ENCODE measurements around the gene CD3D. TPM values are rescaled to one million over a fixed set of nuclear protein-coding genes. Genes with fewer than 3 reads are reported as not detected.

CD3D gene
- total RNA-seq, 1 experiment from 2014 or later: not detected

DNA sequence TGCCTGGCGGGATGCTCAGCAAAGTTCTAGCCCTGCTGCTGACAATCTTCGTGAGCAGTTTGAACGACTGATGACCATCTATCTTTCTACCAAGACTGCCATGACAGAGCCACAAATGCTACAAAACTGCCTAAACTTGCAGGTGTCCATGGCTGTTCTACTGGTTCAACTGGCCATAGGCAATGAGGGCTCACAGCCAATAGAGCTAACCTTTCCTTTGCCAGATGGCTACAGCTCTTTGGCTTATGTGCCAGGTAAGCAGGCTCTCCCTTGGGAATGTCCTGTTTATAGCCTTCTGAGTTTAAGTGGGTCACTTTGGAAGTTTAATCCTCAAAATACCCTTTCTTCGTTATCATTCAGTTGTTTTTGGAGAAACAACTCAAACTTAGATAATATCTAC is 37.0 kb upstream of the CD3D start:
- CTCF ChIA-PET: no interaction called here
- Mint-ChIP-seq H3K4me1 (ENCODE audit: low read depth, unreplicated experiment) (no peaks in the 10 kb centered on the region), H3K36me3 (ENCODE audit: insufficient read depth, unreplicated experiment) (peaks cover 12% of the 10 kb centered on the region), H3K27ac (ENCODE audit: unreplicated experiment) (no peak overlapping the region), H3K4me3 (ENCODE audit: low read depth, unreplicated experiment) (no peak overlapping the region), H3K9me3 (ENCODE audit: low read depth, unreplicated experiment) (no peaks in the 10 kb centered on the region), H3K27me3 (ENCODE audit: unreplicated experiment) (no peaks in the 10 kb centered on the region)
- TF ChIP-seq, protein P1, sequence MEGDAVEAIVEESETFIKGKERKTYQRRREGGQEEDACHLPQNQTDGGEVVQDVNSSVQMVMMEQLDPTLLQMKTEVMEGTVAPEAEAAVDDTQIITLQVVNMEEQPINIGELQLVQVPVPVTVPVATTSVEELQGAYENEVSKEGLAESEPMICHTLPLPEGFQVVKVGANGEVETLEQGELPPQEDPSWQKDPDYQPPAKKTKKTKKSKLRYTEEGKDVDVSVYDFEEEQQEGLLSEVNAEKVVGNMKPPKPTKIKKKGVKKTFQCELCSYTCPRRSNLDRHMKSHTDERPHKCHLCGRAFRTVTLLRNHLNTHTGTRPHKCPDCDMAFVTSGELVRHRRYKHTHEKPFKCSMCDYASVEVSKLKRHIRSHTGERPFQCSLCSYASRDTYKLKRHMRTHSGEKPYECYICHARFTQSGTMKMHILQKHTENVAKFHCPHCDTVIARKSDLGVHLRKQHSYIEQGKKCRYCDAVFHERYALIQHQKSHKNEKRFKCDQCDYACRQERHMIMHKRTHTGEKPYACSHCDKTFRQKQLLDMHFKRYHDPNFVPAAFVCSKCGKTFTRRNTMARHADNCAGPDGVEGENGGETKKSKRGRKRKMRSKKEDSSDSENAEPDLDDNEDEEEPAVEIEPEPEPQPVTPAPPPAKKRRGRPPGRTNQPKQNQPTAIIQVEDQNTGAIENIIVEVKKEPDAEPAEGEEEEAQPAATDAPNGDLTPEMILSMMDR (IDR thresholded peaks at IDR 0.05; ENCODE audit: unreplicated experiment): no peak
- intact Hi-C loops (cut with micrococcal nuclease; ENCODE audit: unreplicated experiment): no loop called here
- no TSS peak for BruUV-seq (replicated peaks)
- DNase-seq: no peak

DNA sequence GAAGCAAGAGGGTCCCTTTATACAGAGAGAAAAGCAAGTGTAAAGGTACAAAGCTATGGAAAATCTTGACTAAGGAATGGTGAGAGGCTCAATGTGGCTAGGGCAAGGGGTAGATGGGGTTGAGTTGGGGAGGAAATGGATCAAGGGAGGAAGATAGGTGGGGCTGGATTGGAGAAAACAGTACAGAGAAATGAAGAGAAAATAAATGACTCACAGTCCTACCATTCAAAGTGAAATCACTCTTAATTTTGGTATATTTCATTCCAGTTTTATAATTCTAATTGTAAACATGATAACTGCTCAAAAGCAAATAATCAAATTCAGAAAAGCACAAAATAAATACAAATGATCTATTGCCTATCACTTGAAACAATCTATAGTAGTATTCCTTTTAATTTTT is 33.5 kb upstream of the CD3D start:
- CTCF ChIA-PET: interaction anchor here (0.6 to 1.1 kb wide), 2 partner anchors 14 to 25 kb away, joined by 3 read pairs; no protein-coding TSS in a partner anchor
- H3K4me1 Mint-ChIP-seq (ENCODE audit: low read depth, unreplicated experiment): no peaks in the 10 kb centered on the region
- TF ChIP-seq, protein P1 (IDR thresholded peaks at IDR 0.05; ENCODE audit: unreplicated experiment): no peak
- H3K9me3 Mint-ChIP-seq (ENCODE audit: low read depth, unreplicated experiment): no peaks in the 10 kb centered on the region
- BruUV-seq (replicated peaks): no TSS peak
- no peak overlapping the region for H3K4me3 Mint-ChIP-seq (ENCODE audit: low read depth, unreplicated experiment)
- H3K27ac Mint-ChIP-seq (ENCODE audit: unreplicated experiment): no peak overlapping the region
- peaks cover 19% of the 10 kb centered on the region for H3K36me3 Mint-ChIP-seq (ENCODE audit: insufficient read depth, unreplicated experiment)
- DNase-seq: no peak
- H3K27me3 Mint-ChIP-seq (ENCODE audit: unreplicated experiment): no peaks in the 10 kb centered on the region
- intact Hi-C loops (cut with micrococcal nuclease; ENCODE audit: unreplicated experiment): no loop called here

DNA sequence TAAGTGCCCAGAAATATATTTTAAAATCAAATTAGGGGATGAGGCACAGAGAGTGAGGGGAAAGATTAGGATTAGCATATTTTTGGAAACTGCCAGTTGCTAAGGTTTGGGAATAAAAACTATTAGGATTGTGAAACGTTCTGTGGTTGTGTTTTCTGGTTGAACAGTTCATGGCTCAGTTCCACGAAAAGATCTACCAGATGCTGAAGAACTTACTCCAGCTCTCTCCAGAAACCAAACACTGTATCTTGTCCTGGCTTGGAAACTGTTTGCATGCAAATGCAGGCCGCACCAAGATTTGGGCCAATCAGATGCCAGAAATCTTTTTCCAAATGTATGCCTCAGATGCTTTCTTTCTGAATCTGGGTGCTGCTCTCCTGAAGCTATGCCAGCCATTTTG is 32.2 kb upstream of the CD3D start:
- Mint-ChIP-seq H3K36me3 (ENCODE audit: insufficient read depth, unreplicated experiment) (peaks cover 19% of the 10 kb centered on the region), H3K27me3 (ENCODE audit: unreplicated experiment) (no peaks in the 10 kb centered on the region), H3K27ac (ENCODE audit: unreplicated experiment) (no peak overlapping the region), H3K4me1 (ENCODE audit: low read depth, unreplicated experiment) (no peaks in the 10 kb centered on the region), H3K9me3 (ENCODE audit: low read depth, unreplicated experiment) (no peaks in the 10 kb centered on the region), H3K4me3 (ENCODE audit: low read depth, unreplicated experiment) (no peak overlapping the region)
- CTCF ChIA-PET: no interaction called here
- BruUV-seq (replicated peaks): no TSS peak
- TF ChIP-seq, protein P1 (IDR thresholded peaks at IDR 0.05; ENCODE audit: unreplicated experiment): no peak
- DNase-seq: no peak
- intact Hi-C loops (cut with micrococcal nuclease; ENCODE audit: unreplicated experiment): no loop called here

DNA sequence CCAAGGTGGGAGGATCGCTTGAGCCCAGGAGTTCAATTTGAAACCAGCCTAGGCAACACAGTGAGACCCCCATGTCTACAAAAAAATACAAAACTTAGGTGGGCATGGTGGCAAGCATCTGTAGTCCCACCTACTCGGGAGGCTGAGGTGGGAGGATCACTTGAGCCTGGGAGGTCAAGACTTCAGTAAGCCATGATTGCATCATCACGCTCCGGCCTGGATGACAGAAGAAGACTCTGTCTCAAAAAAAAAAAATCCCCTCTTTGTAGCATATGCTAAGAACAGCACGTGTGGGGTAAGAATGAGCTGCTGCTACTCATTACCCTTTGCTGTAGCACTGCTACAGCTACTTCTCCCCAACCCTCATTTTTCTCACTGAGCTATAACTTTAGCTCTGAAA is 31.4 kb upstream of the CD3D start:
- H3K4me3 Mint-ChIP-seq (ENCODE audit: low read depth, unreplicated experiment): no peak overlapping the region
- CTCF ChIA-PET: no interaction called here
- DNase-seq: no peak
- TF ChIP-seq, protein P1 (IDR thresholded peaks at IDR 0.05; ENCODE audit: unreplicated experiment): no peak
- no peaks in the 10 kb centered on the region for H3K4me1 Mint-ChIP-seq (ENCODE audit: low read depth, unreplicated experiment)
- intact Hi-C loops (cut with micrococcal nuclease; ENCODE audit: unreplicated experiment): no loop called here
- H3K27ac Mint-ChIP-seq (ENCODE audit: unreplicated experiment): no peak overlapping the region
- H3K27me3 Mint-ChIP-seq (ENCODE audit: unreplicated experiment): no peaks in the 10 kb centered on the region
- peaks cover 19% of the 10 kb centered on the region for H3K36me3 Mint-ChIP-seq (ENCODE audit: insufficient read depth, unreplicated experiment)
- no TSS peak for BruUV-seq (replicated peaks)
- H3K9me3 Mint-ChIP-seq (ENCODE audit: low read depth, unreplicated experiment): no peaks in the 10 kb centered on the region
